CD4-positive, alpha-beta T cell treated with Interleukin-15 for 1 hour (primary cell): ENCODE results near the gene CYP21A2.
A peak's percentile ranks its signal among the peaks of the same experiment; 100 is the strongest.
"Not testable (repeated sequence)": the region's sequence is repeated elsewhere in the genome, so short reads cannot be mapped to it uniquely, and the experiment has no call there.

Experiments used
- DNase-seq: peaks from one replicate; pipeline ENCODE4 v3.0.0-alpha.2; 2020

Gene CYP21A2

GRCh38 chr6:32037598-32038524 is at the start of gene CYP21A2:
Gene CYP21A2, plus strand, starts transcription at chr6:32038415. Its CDS starts 8 bp downstream, at chr6:32038423.
- not testable (repeated sequence) for DNase-seq

- not testable (repeated sequence) for DNase-seq
These were observed 48.9 kb upstream of the CYP21A2 start for GRCh38 chr6:31989363-31989762.

- peak; percentile 9 for DNase-seq
These were observed 43.8 kb upstream of the CYP21A2 start for GRCh38 chr6:31994421-31994820.

- not testable (repeated sequence) for DNase-seq
These were observed 41.8 kb upstream of the CYP21A2 start for GRCh38 chr6:31996385-31996784.

- not testable (repeated sequence) for DNase-seq
These were observed 35.5 kb upstream of the CYP21A2 start for GRCh38 chr6:32002546-32003268.

- not testable (repeated sequence) for DNase-seq
These were observed 34.9 kb upstream of the CYP21A2 start for GRCh38 chr6:32003301-32003700.

- peak; percentile 8 for DNase-seq
These were observed 33.8 kb upstream of the CYP21A2 start for GRCh38 chr6:32004393-32004792.

- peak; percentile 5 for DNase-seq
These were observed 33.2 kb upstream of the CYP21A2 start for GRCh38 chr6:32004864-32005537.

- peak; percentile 15 for DNase-seq
These were observed 32.7 kb upstream of the CYP21A2 start for GRCh38 chr6:32005538-32005880.

GRCh38 chr6:32005991-32006529 is 32.2 kb upstream of the CYP21A2 start:
- DNase-seq = peak; percentile 11

GRCh38 chr6:32007086-32007485 is 31.1 kb upstream of the CYP21A2 start:
- DNase-seq = peak; percentile 13

- not testable (repeated sequence) for DNase-seq
These were observed 30.2 kb upstream of the CYP21A2 start for GRCh38 chr6:32008037-32008436.

- DNase-seq = not testable (repeated sequence)
These were observed 29.6 kb upstream of the CYP21A2 start for GRCh38 chr6:32008616-32009015.

- DNase-seq = not testable (repeated sequence)
These were observed 28.7 kb upstream of the CYP21A2 start for GRCh38 chr6:32009537-32009936.

- peak; percentile 7 for DNase-seq
These were observed 27.2 kb upstream of the CYP21A2 start for GRCh38 chr6:32010856-32011530.

- DNase-seq = peak; percentile 4
These were observed 25.1 kb upstream of the CYP21A2 start for GRCh38 chr6:32012941-32013617.

GRCh38 chr6:32013738-32014137 is 24.5 kb upstream of the CYP21A2 start:
- not testable (repeated sequence) for DNase-seq

GRCh38 chr6:32014547-32014946 is 23.7 kb upstream of the CYP21A2 start, which contains the start of gene C4B:
Gene C4B, plus strand, starts transcription at chr6:32014795. Its CDS starts 51 bp downstream, at chr6:32014846.
- DNase-seq = not testable (repeated sequence)

- DNase-seq = not testable (repeated sequence)
These were observed 16.1 kb upstream of the CYP21A2 start for GRCh38 chr6:32022100-32022499.

- DNase-seq = not testable (repeated sequence)
These were observed 9.6 kb upstream of the CYP21A2 start for GRCh38 chr6:32028631-32029030.

GRCh38 chr6:32029553-32029952 is 8.7 kb upstream of the CYP21A2 start:
- not testable (repeated sequence) for DNase-seq
